Fibroblast of lung (primary cell): ENCODE data around the gene P2RX6.

Experiments used
- EZH2 ChIP-seq: IDR thresholded peaks from 2 replicates; pipeline ENCODE4 v1.5.1; 2012; ENCODE audit warnings: low read length, control low read depth, mild to moderate bottlenecking; ENCODE audit errors: missing control alignments
- TF ChIP-seq, protein P1 (sequence below), 2 donors: IDR thresholded peaks in 1 of 2; conservative IDR thresholded peaks in 1 of 2; 1 replicate in 1 of 2; 2 replicates in 1 of 2; pipeline ENCODE4 v1.5.1; 2011 to 2012; ENCODE audit warnings: low read length in 2 of 2, control low read depth in 1 of 2, inconsistent platforms in 1 of 2, low read depth in 1 of 2, mild to moderate bottlenecking in 1 of 2

DNA sequence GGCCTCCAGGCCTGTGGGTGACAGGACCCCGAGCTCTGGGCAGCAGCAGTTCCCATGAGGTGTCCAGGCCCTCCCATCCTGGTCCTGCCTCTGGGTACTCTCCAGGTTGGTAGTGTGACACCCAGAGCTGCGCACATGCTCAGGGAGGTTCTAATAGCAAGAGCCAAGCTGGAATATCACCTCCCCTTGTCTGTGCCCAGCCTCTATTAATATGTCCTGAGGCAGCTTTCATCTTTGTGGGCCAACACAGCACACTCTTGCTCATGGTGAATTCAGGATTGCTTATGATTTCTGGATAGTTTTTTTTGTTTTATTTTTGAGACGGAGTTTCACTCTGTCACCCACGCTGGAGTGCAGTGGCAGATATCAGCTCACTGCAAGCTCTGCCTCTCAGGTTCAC, 3.3 kb downstream of the P2RX6 start:
- TF ChIP-seq, protein P1, sequence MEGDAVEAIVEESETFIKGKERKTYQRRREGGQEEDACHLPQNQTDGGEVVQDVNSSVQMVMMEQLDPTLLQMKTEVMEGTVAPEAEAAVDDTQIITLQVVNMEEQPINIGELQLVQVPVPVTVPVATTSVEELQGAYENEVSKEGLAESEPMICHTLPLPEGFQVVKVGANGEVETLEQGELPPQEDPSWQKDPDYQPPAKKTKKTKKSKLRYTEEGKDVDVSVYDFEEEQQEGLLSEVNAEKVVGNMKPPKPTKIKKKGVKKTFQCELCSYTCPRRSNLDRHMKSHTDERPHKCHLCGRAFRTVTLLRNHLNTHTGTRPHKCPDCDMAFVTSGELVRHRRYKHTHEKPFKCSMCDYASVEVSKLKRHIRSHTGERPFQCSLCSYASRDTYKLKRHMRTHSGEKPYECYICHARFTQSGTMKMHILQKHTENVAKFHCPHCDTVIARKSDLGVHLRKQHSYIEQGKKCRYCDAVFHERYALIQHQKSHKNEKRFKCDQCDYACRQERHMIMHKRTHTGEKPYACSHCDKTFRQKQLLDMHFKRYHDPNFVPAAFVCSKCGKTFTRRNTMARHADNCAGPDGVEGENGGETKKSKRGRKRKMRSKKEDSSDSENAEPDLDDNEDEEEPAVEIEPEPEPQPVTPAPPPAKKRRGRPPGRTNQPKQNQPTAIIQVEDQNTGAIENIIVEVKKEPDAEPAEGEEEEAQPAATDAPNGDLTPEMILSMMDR (conservative IDR thresholded peaks at IDR 0.05 in 1 of 2, IDR thresholded peaks at IDR 0.05 in 1 of 2; ENCODE audit: low read depth in 1 of 2, low read length in 2 of 2): no peak
- TF ChIP-seq EZH2: no peak
